Activated T-cell treated with anti-CD3 and anti-CD28 coated beads, Interleukin-2, amount 50 U/mL, for 4 hours (primary cell): ENCODE results near the gene OR7C2. TPM values are rescaled to one million over a fixed set of nuclear protein-coding genes. Genes with fewer than 3 reads are reported as not detected.

Experiments used
- ATAC-seq, 2 donors: fragments of 200-7000 bp; cut with Tn5 transposase; one replicate each; pipeline ENCODE4 v1.10.0; 2021
- DNase-seq: peaks from one replicate; pipeline ENCODE4 v3.0.0-alpha.2; 2020
- H3K27me3 Mint-ChIP-seq: one replicate; pipeline ENCODE4 v1.8.0; 2021; ENCODE audit warnings: low read depth, mixed read lengths
- H3K36me3 Mint-ChIP-seq: one replicate; pipeline ENCODE4 v1.8.0; 2022; ENCODE audit warnings: mixed read lengths; ENCODE audit not compliant: insufficient read depth
- H3K4me1 Mint-ChIP-seq: one replicate; pipeline ENCODE4 v1.8.0; 2021; ENCODE audit warnings: low read depth, mixed read lengths
- H3K4me3 Mint-ChIP-seq: one replicate; pipeline ENCODE4 v1.8.0; 2021; ENCODE audit warnings: mild to moderate bottlenecking, moderate library complexity, mixed read lengths
- H3K9me3 Mint-ChIP-seq: one replicate; pipeline ENCODE4 v1.8.0; 2021; ENCODE audit warnings: mixed read lengths
- total RNA-seq, 3 donors: library from RNA; stranded (reverse); gene quantifications; one replicate each; pipeline ENCODE4 v1.2.1, GENCODE V29; 2021

The OR7C2 gene
- total RNA-seq, 3 donors from 2014 or later = not detected

DNA sequence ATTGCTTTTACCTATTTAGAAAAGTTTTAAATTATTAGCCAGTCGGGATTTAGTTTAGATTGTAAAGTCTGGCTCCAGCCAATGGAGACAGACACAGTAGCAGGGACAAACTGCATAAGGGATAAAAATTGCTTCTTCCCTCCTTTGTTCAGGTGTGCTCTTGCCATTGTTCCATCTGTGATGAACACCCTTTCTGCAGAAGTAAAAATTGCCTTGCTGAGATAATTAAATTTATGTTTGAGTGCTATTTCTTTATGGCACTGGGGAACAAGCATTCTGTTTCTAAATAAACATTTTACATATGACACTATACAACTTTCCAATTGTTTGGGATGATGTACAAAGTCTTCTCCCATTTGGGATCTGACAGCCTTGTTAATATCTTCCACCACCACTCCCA is 18.0 kb downstream of the OR7C2 start:
- DNase-seq (no peak), ATAC-seq (no peak)
- Mint-ChIP-seq H3K9me3 (peaks cover 23% of the 10 kb centered on the region), H3K4me1 (no peaks in the 10 kb centered on the region), H3K36me3 (no peaks in the 10 kb centered on the region), H3K27me3 (peaks cover 22% of the 10 kb centered on the region), H3K4me3 (no peak overlapping the region)

DNA sequence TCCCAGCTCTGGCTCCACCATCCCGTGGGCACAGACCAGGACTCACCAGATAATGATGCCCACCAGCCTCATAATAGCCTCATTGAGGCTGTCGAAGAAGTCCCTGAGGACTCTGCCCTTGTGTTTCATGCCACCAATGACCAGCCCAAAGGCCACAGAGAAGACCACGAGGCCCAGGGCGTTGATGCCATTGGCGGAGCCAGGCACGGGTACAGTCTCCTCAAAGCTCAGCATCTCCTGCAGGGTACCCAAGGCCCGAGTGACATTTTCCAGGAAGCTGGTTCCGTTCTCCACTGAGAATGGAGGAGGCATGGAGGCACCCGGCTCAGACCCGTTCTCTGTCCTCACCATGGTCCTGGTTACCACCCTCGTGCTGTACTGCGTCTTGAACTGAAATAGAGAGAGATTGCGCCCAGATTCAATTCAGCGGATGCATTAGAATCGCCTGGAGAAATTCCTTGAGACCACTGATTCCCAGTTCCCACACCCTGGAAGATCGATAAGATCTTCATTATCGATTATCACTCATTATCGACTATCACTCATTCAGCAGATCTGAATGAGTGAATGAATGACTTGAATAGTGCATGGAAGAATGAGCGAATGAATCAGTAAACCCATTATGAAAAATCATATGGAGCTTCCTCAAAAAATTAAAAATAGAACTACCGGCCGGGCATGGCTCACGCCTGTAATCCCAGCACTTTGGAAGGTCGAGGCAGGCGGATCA is 20.8 kb downstream of the OR7C2 start:
- ATAC-seq = no peak
- Mint-ChIP-seq H3K27me3 (peaks cover 11% of the 10 kb centered on the region), H3K9me3 (peaks cover 18% of the 10 kb centered on the region), H3K4me1 (no peaks in the 10 kb centered on the region), H3K36me3 (no peaks in the 10 kb centered on the region), H3K4me3 (no peak overlapping the region)
- no peak for DNase-seq

DNA sequence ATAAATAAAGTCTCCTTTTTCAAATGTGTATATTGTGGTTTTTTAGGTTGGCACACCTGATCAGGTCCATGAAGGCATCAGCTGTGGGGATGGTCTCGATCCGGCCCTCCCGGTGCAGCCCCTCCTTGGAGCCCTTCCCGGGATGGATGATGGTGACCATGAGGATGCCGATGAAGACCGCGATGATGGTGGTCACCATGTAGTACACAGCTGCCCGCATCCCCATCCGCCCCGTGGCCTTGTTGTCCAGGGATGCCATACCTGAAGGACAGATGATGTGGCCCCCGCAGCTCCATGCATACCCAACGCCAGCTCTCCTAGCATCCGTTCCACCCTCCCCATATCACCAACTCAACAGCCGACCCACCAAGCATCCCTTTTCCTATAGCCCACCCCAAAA is 27.0 kb downstream of the OR7C2 start:
- Mint-ChIP-seq H3K4me1 (no peaks in the 10 kb centered on the region), H3K9me3 (no peaks in the 10 kb centered on the region), H3K27me3 (peaks cover 18% of the 10 kb centered on the region), H3K4me3 (no peak overlapping the region), H3K36me3 (no peaks in the 10 kb centered on the region)
- no peak for DNase-seq
- ATAC-seq = no peak

DNA sequence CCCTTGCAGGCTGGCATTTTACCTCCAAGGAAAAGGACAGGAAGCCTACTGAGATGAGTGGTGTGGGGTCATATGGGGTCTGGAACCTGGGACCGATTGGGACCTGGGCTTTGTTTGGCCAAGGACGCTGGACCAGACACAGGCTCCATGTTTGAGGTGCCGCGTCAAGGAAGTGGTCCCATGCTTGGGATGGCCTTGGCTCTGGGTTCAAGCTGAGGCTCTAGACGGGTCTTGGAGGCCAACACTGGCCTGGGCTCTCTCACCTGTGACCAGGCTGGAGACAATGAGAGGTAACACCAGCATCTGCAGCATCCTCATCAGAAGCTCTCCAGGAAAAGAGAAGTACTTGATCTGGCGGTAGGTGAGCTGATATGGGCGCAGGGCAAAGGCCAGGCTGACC is 30.2 kb downstream of the OR7C2 start:
- no peaks in the 10 kb centered on the region for H3K36me3 Mint-ChIP-seq
- no peak for ATAC-seq
- H3K4me3 Mint-ChIP-seq = no peak overlapping the region

DNA sequence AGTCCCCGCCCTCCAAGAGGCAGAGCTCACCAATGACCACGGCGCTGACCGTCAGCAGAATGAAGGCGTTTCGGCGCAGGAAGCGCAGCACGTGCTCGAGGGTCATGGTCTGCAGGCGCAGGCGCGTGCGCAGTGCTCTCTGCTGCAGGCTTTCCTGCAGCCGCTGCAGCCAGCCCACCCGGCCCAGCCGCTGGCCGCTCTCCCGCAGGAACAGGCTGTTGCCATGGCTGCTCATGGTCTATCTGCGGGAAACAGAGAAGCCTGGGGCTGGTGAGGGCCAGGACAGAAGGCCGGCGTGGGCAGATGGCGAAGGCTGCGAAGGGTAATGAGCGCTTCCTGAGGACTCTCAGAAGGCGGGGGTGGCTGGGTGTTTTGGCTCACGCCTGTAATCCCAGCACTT is 31.4 kb downstream of the OR7C2 start:
- no peak for DNase-seq
- no peak for ATAC-seq
- no peaks in the 10 kb centered on the region for H3K36me3 Mint-ChIP-seq
- H3K9me3 Mint-ChIP-seq = no peaks in the 10 kb centered on the region
- peaks cover 33% of the 10 kb centered on the region for H3K27me3 Mint-ChIP-seq
- H3K4me1 Mint-ChIP-seq = no peaks in the 10 kb centered on the region
- no peak overlapping the region for H3K4me3 Mint-ChIP-seq

More for the DNA sequence above, 30.2 kb downstream of the OR7C2 start:
- Mint-ChIP-seq H3K9me3 (no peaks in the 10 kb centered on the region), H3K27me3 (peaks cover 24% of the 10 kb centered on the region), H3K4me1 (no peaks in the 10 kb centered on the region)
- no peak for DNase-seq

DNA sequence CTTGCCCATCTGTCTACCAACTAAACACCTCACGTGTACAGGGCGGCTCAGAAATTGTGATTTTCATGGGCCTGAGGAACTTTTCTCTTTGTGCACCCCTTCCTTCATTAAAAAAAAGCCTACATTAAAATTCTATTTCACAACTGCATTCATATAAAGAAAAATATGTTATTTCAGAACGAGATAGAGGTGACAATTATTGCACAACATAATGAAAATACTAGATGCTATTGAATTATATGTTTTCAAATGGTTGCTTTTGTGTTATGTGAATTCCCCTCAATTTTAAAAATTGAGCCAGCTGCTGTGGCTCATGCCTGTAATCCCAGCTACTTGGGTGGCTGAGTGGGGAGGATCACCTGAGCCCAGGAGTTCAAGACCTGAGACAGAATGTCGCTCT is 33.2 kb downstream of the OR7C2 start:
- ATAC-seq = no peak
- DNase-seq = no peak
- Mint-ChIP-seq H3K4me3 (no peak overlapping the region), H3K27me3 (peaks cover 43% of the 10 kb centered on the region), H3K9me3 (no peaks in the 10 kb centered on the region), H3K4me1 (peaks cover 4% of the 10 kb centered on the region), H3K36me3 (no peaks in the 10 kb centered on the region)

DNA sequence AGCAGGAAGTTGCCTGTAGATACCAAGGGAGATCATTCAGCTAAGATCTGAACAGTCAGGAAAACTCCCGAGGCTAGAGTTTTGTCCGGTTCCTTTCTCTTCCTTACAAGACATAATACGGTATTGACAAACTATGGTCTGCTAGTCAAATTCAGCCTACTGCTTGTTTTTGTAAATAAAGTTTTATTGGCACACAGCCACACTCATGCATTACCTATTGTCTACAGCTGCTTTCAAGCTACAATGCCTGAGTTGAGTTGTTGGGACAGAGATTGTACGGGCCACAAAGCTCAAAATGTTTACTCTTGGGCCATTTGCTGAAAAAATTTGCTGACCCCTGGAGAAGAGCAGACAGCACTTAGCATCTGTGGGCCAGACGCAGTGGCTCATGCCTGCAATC is 35.8 kb downstream of the OR7C2 start:
- Mint-ChIP-seq H3K27me3 (peaks cover 50% of the 10 kb centered on the region), H3K9me3 (no peaks in the 10 kb centered on the region), H3K4me3 (no peak overlapping the region), H3K36me3 (no peaks in the 10 kb centered on the region), H3K4me1 (peaks cover 6% of the 10 kb centered on the region)
- DNase-seq = no peak
- no peak for ATAC-seq

DNA sequence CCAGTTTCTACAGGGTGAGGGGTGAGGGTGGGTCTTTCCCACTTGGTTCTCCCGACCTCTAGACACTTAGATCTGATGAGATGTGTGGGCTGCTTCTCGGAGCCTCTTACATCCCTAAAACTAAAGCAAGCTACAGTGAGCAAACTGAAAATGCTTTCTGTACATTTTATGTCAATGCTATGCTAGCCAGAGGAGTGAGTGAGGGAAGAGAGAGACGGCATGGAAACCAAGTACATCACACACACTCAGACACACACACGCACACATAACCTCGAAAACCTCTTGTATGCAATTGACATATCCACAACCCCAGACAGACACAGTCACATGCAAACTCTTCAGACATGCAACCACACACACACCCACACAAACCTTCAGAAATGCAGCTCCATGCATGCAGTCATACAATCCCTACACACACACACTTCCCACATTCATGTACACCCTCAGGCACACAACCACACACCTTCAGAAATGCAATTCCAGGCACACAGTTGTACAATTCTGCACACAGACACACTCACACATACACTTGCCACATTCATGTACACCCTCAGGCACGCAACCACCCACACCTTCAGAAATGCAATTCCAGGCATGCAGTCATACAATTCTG is 37.0 kb downstream of the OR7C2 start:
- no peak for ATAC-seq
- Mint-ChIP-seq H3K9me3 (no peaks in the 10 kb centered on the region), H3K4me1 (peaks cover 6% of the 10 kb centered on the region), H3K36me3 (no peaks in the 10 kb centered on the region), H3K4me3 (no peak overlapping the region), H3K27me3 (peaks cover 52% of the 10 kb centered on the region)
- no peak for DNase-seq

DNA sequence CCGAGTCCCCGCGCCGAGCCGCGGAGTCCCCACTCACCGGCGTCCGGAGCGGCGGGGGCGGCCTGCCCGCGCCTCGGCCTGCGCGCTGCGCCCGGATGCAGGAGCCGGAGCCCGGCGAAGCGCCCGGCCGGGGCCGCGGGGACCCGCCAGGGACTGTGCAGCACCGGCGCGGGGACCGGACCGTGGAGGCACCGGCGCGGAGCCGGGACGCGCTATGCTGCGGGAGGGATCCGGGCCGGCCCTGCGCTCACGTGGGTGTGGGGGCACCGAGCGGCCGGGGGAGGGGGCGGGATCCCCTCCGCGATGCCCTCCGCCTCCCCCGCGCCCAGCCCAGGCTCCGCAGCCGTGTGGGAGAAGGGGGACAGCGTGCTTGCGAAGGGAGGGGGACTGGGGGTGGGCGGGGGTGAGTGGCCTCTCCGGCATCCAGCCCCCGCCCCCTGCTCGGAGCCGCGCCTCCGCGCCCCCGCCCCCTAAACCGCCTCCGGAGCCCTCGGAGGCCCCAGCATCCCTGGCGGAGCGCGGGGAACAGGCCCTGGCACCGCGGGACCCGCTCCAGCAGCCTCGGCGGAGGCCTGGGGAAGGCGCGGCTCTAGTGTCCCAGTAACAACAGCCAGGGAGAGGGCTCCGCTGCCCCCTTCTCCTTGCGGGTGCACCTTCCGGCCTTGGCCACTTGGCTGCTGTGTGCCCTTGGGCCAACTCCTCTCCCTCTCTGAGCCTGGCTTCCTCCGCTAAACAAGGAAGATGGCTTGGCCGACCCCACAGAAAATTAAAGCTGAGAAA is 38.4 kb downstream of the OR7C2 start, which contains the start of gene SLC1A6:
Gene SLC1A6, minus strand, starts transcription at position 389 of the 780 bp plus-strand sequence. CDS start 6,954 bp downstream, outside the sequence.
- ATAC-seq (peak; percentile 18 to 51), DNase-seq (no peak)
- peaks cover 55% of the 10 kb centered on the region for H3K27me3 Mint-ChIP-seq
- H3K4me1 Mint-ChIP-seq = peaks cover 6% of the 10 kb centered on the region
- no peaks in the 10 kb centered on the region for H3K36me3 Mint-ChIP-seq
- no peaks in the 10 kb centered on the region for H3K9me3 Mint-ChIP-seq
- peak within 1 kb of the TSS; percentile 63 for H3K4me3 Mint-ChIP-seq

DNA sequence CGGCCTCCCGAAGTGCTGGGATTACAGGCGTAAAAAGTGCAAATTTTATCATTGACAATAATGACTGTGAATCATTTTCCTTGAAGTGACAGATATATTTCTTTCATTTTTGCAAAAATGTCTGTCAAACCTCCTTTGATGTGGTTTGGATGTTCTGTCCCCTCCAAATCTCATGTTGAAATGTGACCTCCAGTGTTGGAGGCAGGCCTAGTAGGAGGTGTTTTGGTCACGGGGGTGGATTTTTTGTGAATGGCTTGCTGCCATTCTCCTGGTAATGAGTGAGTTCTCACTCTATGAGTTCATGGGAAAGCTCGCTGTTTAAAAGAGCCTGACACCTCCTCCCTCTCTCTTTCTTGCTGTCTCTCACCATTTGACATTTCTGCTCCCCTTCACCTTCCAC is 43.8 kb downstream of the OR7C2 start:
- Mint-ChIP-seq H3K9me3 (no peaks in the 10 kb centered on the region), H3K36me3 (no peaks in the 10 kb centered on the region), H3K4me1 (no peaks in the 10 kb centered on the region), H3K27me3 (peaks cover 31% of the 10 kb centered on the region), H3K4me3 (no peak overlapping the region)
- ATAC-seq (no peak), DNase-seq (no peak)

Other genes starting within 250 kb of the OR7C2 start
- gene ADGRE2, start 162.9 kb upstream of the OR7C2 start, total RNA-seq = 1 to 10 TPM in 2 of 3 donors, under 1 TPM in 1; 0.87 to 1.6 (median 1.4) TPM
- not detected for gene OR7A5, start 106.3 kb upstream of the OR7C2 start, total RNA-seq
- gene OR7C1, start 106.3 kb upstream of the OR7C2 start, total RNA-seq = not detected
- gene OR7A10, start 92.6 kb upstream of the OR7C2 start, total RNA-seq = not detected
- gene OR7A17, start 55.4 kb upstream of the OR7C2 start, total RNA-seq = not detected
- not detected for gene SLC1A6, start 38.4 kb downstream of the OR7C2 start, total RNA-seq
- not detected for gene CASP14, start 108.0 kb downstream of the OR7C2 start, total RNA-seq
- gene OR1I1, start 140.7 kb downstream of the OR7C2 start, total RNA-seq = not detected
- gene SYDE1, start 165.9 kb downstream of the OR7C2 start, total RNA-seq = under 1 TPM; 0.49 to 0.76 (median 0.63) TPM